NCI-H2227 treated with DMSO at 0.1 percent for 48 hours (cell line): ENCODE data around the gene FBXO36.
"Not testable (repeated sequence)": the region's sequence is repeated elsewhere in the genome, so short reads cannot be mapped to it uniquely, and the experiment has no call there.

Source experiments
- DNase-seq: peaks from one replicate; lab custom pipeline; 2025; lab: John Stamatoyannopoulos, UW

Gene FBXO36

DNA sequence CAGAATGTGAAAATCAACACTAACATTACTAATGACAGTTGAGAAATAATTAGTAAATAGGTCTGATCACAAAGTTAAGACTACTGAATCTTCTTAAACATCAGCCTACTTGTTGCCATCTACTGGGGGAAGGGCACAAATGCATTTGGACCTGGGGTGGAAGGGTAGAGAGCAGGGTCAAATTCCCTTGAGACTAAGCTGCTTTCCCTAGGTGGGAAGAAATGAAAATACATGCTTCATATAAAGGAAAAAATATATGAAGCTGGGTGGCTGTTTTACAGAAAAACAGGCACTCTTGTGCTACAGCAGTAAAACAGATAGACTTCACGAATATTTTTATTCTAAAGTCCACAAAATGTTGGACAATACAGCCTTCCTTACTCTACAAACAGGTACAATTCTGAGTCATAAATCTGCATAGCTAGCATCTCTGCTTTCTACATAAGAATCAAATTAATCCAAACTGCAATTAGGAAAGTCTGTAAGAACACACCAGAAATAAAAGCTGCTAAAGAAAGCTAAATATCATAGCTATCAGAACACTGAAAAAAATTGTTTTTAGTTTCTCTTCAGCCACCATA is 11.4 kb upstream of the FBXO36 start:
- DNase-seq: no peak

DNA sequence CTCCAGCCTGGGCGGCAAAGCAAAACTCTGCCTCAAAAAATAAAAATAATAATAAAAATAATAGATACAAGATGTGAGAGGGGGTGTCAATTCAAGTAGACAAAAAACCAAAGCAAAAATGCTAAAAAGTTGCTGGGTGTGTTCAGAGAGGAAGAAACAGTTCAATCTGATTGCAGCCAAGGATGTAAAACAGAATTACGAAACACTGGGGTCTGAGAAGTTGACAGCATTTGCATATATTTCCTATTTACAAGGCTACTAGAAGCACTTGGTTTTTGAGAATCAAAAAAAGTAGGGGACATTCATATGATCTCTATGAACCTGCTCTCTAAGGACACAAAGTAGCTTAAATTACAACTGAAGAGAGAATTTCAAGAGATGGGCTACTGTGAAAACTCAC is 8.1 kb upstream of the FBXO36 start:
- no peak for DNase-seq

DNA sequence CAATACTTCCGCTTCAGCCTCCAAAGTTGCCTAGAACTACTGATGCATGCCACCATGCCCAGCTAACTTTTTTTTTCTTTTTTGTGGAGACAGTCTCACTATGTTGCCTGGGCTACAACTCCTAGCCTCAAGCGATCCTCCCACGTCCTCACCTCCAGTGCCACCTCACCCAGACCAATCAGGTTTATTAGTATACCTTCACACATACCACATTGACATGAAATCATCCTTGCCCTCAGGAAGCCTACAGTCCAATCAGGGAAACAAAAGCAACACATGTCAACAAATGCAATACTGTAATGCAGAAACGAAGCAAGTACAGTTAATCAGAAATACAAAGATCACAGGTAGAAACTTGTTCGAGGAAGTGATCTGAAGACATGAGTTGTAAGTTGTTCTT is 4.5 kb upstream of the FBXO36 start:
- DNase-seq: no peak

DNA sequence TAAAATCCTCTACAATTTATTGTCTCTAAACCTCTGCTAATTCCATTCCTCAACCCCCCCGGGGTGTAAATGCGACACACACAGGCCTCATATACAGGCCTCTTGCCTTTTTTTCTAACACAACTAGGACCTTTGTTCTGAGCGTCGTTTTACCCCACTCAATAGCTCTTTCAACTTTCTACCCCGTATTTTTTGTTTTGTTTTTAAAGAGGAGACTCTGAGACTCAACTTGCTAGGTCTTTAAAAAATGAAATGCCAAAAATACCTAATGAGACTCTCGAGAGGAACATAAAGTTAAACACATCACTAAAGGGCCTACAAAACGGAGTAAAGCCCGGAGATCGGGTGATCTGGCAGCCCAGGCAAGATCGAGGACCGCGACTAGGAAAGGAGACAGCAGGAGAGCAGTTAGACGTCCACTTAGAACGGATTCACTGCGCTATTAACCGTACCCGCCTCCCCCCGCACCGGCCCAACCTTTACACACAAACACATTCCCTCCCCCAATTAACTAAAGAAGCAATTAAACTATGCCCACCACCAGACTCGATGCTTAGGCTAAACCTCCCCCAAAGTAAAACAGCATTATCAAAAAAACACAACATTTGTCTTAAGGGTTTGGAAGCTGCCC is 2.2 kb upstream of the FBXO36 start:
- DNase-seq: peak; percentile 10

DNA sequence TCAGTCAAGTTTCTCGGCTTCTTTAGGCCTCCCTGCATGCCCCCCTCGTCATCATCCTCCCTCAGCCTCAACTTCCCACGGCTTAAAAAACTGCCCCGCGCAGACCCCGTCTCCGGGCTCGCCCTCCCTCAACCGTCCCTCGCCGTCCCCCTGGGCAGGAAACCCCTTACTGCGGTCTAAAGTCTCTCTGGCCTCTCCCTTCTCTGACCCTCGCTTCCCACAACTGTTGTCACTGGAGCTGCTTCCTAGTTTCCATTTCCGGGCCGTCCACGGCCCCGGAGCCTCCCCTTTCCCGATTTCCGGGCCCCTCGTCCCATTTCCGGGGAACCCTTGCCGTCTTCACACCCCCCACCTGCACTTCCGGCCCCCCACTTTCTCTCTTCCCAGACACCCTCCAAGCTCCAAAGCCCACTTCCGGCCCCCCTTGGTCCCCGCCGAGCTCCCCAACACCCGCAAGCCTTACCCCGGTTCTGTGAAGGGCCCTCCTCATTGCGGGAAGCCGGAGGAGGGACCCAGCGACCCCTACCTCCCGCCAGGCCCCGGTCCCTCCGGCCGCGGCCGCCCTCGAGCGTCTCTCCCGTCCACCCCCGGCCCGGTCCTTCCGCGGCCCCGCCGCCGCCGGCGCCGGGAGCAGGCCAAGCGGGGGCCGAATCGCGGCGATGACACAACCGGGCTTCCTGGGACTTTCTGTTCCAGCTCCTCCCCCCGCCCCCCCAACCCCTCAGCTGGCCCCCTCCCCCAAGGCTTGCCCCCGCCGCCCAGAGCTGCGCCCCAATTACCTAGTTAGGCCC is 1.0 kb upstream of the FBXO36 start:
- peak; percentile 58 for DNase-seq

DNA sequence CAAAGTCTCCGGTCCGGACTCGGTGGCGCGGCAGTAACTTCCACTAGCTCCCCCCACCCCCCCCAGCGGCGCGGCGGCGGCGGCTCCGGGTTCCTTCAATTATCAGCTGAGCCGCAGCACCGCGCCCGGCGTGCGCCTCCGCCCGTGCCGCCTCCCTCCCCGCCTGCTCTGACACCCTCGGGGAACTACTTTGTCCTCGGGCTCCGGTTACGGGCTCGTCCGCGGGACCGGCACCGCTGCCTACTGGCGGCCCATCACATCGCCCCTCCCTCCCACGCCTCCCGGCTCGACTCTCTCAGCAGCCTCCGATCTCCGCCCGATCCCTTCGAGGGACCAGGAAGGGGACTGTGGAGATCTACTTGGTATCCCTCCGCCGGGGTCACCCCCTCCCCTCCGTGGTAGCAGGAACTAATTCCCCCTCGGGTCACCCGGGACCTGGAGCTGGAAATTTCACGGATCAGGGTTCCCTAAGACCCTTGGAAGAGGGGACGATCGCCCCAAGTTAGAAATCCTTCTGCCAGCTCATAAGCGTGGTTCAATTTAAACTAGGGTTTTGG is 333 bp upstream of the FBXO36 start, which contains the start of gene TRIP12:
Gene TRIP12 (minus strand): TSS at position 118 of the 557 bp plus-strand sequence. CDS start 41,930 bp downstream, outside the sequence.
- DNase-seq: peak; percentile 98

DNA sequence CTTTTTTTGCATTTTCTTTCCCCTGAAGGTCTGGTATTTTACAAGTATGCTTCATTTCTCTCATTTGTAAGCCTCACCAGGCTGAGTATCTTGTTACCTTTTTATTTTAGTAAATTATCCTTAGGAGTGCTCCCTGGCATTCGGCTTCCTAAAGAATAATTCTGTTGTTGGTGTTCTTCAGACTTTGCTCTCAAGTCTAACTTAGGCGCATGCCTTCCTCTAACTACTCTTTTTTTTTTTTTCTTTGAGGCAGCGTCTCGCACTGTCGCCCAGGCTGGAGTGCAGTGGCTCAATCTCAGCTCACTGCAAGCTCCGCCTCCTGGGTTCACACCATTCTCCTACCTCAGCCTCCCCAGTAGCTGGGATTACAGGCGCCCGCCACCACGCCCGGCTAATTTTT is 2.2 kb downstream of the FBXO36 start:
- not testable (repeated sequence) for DNase-seq

DNA sequence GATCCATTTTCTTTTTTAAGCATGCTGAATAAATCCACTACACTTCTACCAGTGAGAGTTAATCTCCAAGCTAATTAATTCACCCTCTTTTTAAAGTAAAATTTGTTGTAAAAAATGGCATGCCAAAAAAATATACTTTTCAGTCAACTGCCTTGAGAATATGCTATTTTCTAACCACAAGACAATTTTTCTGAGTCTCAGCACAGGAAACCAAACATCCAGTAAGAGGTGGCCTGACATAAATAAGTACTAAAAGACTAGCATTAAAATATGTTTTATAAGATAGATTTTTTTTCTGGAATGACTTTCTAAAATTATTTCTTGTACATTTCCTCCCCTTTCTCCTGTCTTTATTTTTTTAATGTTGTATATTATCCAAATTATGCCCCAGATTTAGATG is 2.9 kb downstream of the FBXO36 start:
- no peak for DNase-seq

DNA sequence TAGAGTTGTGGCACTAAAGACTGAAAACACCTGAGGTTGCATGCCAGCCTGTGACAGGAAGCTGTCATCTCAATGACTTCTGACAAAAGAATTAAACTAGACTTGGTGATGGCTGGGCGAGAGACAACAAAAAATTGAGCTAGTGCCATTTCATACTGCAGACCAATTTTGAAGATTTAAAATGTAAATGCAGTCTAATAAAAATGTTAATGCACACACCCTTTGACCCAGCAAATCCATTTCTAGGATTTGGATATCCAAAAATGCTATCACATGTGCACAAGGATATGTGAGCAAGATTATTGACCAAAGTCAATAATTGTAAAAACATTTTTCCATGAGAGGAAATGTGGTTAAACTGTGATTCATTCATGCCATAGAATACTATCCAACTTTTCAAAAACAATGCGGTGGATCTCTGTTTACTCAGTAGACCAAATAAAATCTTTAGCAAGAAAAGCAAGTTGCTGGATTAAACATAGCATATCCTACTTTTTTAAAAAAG is 5.6 kb downstream of the FBXO36 start:
- DNase-seq: no peak

DNA sequence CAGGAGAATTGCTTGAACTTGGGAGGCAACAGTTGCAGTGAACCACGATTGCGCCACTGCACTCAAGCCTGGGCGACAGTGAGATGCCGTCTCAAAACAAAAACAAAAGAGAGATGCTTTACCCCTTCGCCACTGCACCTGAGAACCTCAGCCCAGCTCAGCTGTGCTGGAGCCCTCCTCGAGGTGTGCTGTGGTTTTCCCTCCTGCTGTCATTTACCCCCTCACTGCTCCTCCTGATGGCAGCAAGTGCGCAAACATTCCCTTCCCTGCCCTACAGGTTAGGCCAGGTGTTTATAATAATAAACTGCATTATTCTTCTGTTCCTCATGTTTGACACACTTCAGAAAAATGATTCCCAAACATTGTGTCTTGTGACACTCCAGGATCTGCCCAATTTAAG is 8.4 kb downstream of the FBXO36 start:
- no peak for DNase-seq

DNA sequence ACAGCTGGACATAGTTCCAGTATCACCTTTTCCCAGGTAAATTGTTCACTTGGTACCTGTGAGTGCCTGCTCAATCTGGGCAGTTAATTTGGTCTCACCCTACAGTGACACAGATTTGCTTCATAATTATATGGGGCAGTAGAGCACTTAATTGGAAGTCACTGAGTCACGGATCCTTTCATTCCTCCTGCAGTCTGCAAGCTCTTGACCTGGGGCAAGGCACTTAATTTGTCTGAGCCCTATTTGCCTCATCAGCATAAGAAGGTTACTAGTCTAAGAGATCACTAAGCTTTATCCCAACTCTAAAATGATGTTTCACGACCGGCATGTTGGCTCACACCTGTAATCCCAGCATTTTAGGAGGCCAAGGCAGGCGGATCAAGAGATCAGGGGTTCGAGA is 8.9 kb downstream of the FBXO36 start:
- DNase-seq: no peak

DNA sequence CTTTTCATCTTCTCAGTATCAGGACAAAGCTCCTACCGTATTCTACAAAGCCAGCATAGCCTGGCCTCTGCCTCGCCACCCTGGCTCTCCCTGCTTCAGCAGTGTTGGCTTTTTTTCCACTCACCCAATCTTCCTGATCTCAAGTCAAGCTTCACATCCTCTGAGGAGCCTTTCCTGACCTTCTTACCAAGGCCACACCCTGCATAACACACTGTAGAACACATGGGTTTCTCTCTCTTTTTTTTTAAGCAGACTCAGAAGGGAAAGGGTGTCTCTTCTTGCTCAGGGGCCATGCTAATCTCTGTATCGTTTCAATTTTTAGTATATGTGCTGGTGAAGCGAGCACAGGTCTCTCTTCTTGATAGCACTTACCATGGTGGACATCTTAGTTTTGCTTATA is 15.2 kb downstream of the FBXO36 start:
- no peak for DNase-seq

DNA sequence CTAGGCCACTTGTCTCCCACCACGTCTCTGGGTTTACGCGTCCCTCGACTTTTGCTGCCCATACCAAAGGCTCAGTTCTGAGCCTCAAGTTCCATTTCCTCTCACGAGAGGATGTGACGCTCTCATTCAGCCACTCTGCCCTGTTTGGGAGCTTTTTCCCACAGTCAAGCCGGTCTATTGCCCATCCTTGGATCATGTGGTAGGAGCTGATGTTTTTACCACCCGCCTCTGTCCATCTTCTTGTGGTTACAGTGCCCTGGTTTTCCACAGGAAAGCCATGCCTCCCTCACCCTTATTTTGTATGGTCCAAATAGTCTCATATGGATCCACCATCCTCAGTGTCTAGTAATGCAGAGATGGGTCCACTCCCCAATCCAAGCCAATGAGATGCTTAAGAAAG is 20.4 kb downstream of the FBXO36 start:
- DNase-seq: no peak

DNA sequence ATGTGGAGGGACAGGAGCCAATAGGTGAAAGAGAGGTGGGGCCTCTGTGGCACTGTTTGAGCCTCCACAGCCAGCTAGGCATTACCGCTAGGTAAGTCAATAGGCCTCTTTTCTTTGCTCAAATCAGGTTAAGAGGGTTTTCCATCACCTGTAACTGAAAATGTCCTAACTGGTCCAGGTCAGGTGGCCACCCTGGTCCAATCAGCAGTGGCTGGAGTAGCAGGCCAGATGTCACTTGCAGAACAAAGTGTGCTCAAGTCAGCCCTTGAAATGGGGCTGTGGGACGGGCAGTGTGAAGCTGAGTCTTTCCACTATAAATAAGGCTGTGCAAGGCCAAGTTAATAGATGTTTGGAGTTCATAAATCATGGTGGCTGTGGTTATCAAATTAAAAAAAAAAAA is 20.9 kb downstream of the FBXO36 start:
- DNase-seq: no peak

DNA sequence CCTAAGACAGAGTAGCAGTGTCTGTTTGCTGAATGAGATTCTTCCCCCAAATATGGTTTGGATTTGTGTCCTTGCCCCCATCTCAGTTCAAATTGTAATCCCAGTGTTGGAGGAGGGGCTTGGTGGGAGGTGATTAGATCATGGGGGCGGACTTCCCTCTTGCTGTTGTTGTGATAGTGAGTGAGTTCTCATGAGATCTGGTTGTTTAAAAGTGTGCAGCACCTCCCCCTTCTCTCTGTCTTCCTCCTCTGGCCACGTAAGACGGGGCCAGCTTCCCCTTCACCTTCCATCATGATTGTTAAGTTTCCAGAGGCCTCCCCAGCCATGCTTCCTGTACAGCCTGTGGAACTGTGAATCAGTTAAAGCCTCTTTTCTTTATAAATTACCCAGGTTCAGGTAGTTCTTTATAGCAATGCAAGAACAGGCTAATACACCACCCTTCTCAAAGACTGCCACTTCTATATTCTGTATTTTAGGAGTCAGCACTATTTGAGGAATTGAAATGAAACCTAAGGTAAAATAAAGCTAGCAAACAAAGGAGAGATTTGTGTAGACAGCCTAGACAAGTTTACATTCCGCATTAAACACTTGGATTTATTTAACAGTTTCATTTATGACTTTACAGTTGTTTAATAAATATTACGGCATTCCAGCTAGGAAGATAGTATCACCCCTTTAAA is 21.6 kb downstream of the FBXO36 start:
- DNase-seq: no peak

DNA sequence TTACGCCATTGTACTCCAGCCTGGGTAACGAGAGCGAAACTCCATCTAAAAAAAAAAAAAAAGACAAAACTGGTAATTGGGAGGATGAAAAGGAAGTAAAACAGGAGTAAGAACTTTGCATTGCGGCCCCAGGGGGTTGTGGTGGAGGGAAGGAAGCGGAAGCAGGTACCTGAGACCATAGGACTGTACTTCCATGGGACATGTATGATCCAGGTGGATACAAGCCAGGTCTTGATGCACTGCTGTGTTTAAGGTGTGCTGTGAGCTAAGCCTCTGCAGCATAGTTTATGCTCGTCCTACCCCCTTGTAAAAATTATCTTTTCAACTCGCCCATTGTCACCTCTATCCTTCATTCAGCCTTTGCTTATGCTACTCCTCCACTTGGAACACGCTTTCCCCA is 23.7 kb downstream of the FBXO36 start:
- DNase-seq: no peak

DNA sequence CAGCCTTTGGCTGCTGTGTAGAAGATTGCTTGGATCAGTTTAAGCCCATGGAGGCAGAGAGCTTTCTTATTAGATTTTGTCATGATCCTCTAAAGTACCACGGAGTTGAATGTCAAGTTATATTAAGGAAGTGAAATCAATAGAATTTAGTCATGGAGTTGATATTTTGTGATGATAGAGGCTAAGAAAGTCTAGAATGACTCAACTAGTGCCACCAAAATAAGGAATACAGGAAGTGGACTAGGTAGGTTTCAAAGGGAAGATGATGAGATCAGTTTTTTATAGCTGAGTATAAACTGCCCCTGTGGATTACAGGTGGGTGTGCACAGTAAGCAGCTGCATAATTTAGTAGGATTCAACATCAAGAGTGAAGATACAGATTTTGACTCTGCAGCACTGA is 25.2 kb downstream of the FBXO36 start:
- no peak for DNase-seq

DNA sequence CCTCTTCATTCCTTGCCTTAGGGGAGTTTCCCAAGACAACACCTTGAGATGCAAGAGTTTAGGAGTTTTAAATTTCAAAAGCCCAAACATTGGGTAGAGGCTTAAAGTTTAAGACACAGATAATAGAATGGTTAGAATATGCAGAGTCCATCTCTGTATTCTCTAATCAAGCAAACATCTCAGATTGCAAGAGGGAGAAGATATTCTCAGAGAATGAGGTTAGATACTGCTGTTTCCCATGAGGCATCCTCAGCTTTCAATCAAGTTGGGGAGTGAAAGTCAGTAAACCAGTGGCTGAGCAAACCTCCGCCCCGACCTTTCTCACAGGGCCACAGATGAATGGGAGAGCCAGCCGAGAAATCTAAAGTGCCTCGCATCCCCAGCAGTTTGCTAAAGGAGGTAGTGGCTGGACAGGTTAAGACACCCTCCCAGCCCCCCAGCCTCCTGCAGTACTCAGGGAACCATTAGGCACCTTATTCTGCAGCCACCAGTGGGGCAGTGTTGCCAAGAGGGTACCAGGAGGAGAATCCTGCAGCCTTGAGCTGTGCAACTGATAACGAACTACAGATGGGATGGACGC is 30.0 kb downstream of the FBXO36 start:
- DNase-seq: no peak

DNA sequence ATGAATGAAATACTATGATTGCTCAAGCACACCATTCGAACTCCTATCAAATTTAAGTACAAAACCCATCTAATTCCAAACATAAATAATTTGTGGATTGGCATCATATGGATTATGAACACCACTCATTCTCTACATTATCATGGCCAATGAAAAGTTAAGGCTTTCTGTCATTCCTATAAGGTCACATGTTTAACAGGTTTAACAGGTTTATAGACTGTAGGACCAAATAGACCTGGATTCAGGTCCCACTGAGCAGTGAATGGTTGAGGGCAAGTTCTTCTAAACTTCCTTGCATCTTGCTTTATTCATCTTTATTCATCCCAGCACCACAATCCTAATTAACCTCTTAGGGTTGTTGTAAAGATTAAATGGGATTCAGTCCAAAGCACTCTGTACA is 33.4 kb downstream of the FBXO36 start:
- DNase-seq: no peak

DNA sequence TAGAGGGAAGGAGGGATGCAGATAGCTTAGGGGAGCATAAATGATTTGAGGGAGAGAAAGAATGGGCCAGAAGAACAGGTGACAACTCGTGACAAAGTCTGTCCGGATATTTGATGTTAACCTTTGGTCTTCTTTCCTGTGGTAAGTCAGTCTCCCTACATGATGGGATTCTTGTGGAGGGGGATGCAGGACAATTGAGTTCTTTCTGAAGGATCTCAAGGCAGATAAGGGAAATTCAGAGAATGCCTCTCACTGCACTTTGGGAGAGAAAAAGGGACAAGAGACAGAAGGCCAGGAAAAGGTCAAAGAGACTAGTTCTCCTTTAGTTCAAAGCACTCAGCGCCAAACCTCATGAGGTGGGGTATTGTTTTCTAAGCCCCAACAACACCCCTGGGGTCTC is 34.2 kb downstream of the FBXO36 start:
- DNase-seq: no peak

DNA sequence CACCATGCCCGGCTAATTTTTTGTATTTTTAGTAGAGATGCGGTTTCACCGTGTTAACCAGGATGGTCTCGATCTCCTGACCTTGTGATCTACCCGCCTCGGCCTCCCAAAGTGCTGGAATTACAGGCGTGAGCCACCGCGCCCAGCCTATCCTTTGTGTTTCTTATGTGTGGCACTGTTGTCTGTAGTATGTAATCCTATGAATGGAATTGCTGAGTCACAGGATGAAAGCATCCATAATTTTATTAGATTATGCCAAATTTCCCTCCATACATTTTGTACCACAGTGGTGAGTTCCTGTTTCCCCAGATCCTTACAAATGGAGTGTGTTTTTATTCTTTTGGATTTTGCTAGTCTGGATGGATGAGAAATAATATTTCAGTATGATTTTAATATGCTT is 41.3 kb downstream of the FBXO36 start:
- DNase-seq: not testable (repeated sequence)

DNA sequence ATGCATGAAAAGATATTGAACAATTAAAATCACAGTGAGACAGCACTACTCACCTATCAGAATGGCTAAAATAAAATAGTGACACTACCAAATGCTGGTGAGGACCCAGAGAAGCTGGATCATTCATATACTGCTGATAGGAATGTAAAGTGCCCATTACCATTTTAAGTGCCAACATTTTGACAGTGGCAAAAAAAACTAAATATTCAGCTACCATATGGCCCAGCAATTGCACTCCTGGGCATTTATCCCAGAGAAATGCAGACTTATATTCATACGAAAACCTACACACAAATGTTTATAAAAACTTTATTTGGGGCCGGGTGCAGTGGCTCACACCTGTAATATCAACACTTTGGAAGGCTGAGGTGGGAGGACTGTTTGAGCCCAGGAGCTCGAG is 47.6 kb downstream of the FBXO36 start:
- no peak for DNase-seq
